ENCODE measurements around the gene ZRANB3. TPM values are rescaled to one million over a fixed set of nuclear protein-coding genes. Genes with fewer than 3 reads are reported as not detected.

The ZRANB3 gene
- total and polyA plus RNA-seq, 4 donors: 2.5 to 7.2 (median 4.1) TPM

- no peak overlapping the region for H3K9ac ChIP-seq (ENCODE audit: low read depth in 1 of 2, low read length in 2 of 2)
- H3K4me3 ChIP-seq (ENCODE audit: low read depth in 1 of 3, low read length in 3 of 3): no peak overlapping the region
- H3K36me3 ChIP-seq (ENCODE audit: control insufficient read depth in 4 of 4, insufficient read depth in 3 of 4, low read depth in 1 of 4, low read length in 3 of 4): peaks cover 0 to 3% (median 1%) of the 10 kb centered on the region in 4 donors
- H3K4me1 ChIP-seq (ENCODE audit: control insufficient read depth in 4 of 4, insufficient read depth in 4 of 4, low read length in 3 of 4): no peaks in the 10 kb centered on the region
- DNase-seq (ENCODE audit: low spot score): no peak
- no peak overlapping the region for H3K27ac ChIP-seq (ENCODE audit: low read depth in 1 of 2, low read length in 2 of 2)
- peaks cover 0 to 9% (median 2%) of the 10 kb centered on the region in 4 donors for H3K9me3 ChIP-seq (ENCODE audit: control insufficient read depth in 4 of 4, low read length in 3 of 4)
- no peak for TF ChIP-seq RXRA (IDR thresholded peaks at IDR 0.05)
- no peak for TF ChIP-seq JUND (IDR thresholded peaks at IDR 0.05)
- no peak for TF ChIP-seq RAD21 (IDR thresholded peaks at IDR 0.05)
- no peak for TF ChIP-seq YY1 (IDR thresholded peaks at IDR 0.05)
- TF ChIP-seq FOXA2 (IDR thresholded peaks at IDR 0.05): no peak
- no peak for TF ChIP-seq FOXA1 (IDR thresholded peaks at IDR 0.05)
- TF ChIP-seq ZBTB33 (IDR thresholded peaks at IDR 0.05): no peak
- no peak for TF ChIP-seq GABPA (IDR thresholded peaks at IDR 0.05 in 1 of 2, conservative IDR thresholded peaks at IDR 0.05 in 1 of 2)
- no peak for TF ChIP-seq ATF3 (IDR thresholded peaks at IDR 0.05)
- TF ChIP-seq SP1 (IDR thresholded peaks at IDR 0.05): no peak
- no peak for TF ChIP-seq HNF4A (conservative IDR thresholded peaks at IDR 0.05)
- no peak for TF ChIP-seq CTCF (IDR thresholded peaks at IDR 0.05; ENCODE audit: low read depth, low read length, missing input control)
- no peak for TF ChIP-seq EGR1 (IDR thresholded peaks at IDR 0.05; ENCODE audit: low read depth in 2 of 2)
- TF ChIP-seq MAX (IDR thresholded peaks at IDR 0.05): no peak
- H3K27me3 ChIP-seq (ENCODE audit: control insufficient read depth in 4 of 4, insufficient read depth in 4 of 4, low read length in 3 of 4): no peaks in the 10 kb centered on the region
Observed at GRCh38 chr2:135378591-135378990, 152.4 kb downstream of the ZRANB3 start.

GRCh38 chr2:135373702-135374101, 157.3 kb downstream of the ZRANB3 start:
- Histone ChIP-seq H3K4me1 (ENCODE audit: control insufficient read depth in 4 of 4, insufficient read depth in 4 of 4, low read length in 3 of 4) (no peaks in the 10 kb centered on the region), H3K36me3 (ENCODE audit: control insufficient read depth in 4 of 4, insufficient read depth in 3 of 4, low read depth in 1 of 4, low read length in 3 of 4) (no peaks in the 10 kb centered on the region), H3K27me3 (ENCODE audit: control insufficient read depth in 4 of 4, insufficient read depth in 4 of 4, low read length in 3 of 4) (no peaks in the 10 kb centered on the region), H3K9ac (ENCODE audit: low read depth in 1 of 2, low read length in 2 of 2) (no peak overlapping the region), H3K9me3 (ENCODE audit: control insufficient read depth in 4 of 4, low read length in 3 of 4) (peaks cover 0 to 1% (median 0%) of the 10 kb centered on the region in 4 donors), H3K4me3 (ENCODE audit: low read depth in 1 of 3, low read length in 3 of 3) (no peak overlapping the region), H3K27ac (ENCODE audit: low read depth in 1 of 2, low read length in 2 of 2) (no peak overlapping the region)
- WGBS: 88% methylated on average over 4 of the region's 4 CpGs
- TF ChIP-seq ATF3 (IDR thresholded peaks at IDR 0.05) (no peak), RXRA (IDR thresholded peaks at IDR 0.05) (no peak), JUND (IDR thresholded peaks at IDR 0.05) (no peak), TAF1 (conservative IDR thresholded peaks at IDR 0.05) (no peak), CTCF (IDR thresholded peaks at IDR 0.05; ENCODE audit: low read depth, low read length, missing input control) (no peak), NR2F2 (IDR thresholded peaks at IDR 0.05) (no peak)
- no peak for DNase-seq (ENCODE audit: low spot score)

Measured in liver (tissue), 9 donors.